Right lobe of liver (tissue), 6 donors: ENCODE results near the gene UBE2E2. TPM values are rescaled to one million over a fixed set of nuclear protein-coding genes. Genes with fewer than 3 reads are reported as not detected.

Experiments
- ATAC-seq, 4 donors: fragments of 200-7000 bp; cut with Tn5 transposase; one replicate each; pipeline ENCODE4 v1.9.1; 2020; ENCODE audit warnings: mild to moderate bottlenecking in 4 of 4, moderate library complexity in 4 of 4
- DNase-seq, 3 donors: peaks; one replicate each; pipeline ENCODE4 v3.0.0-alpha.2; 2020
- H3K27ac ChIP-seq, 3 donors: fragments of 200-600 bp; one replicate each; pipeline ENCODE4 v1.8.0; 2022
- H3K27me3 ChIP-seq, 2 donors: fragments of 200-600 bp; one replicate each; pipeline ENCODE4 v1.8.0; 2022
- H3K36me3 ChIP-seq, 4 donors: fragments of 200-600 bp; sonication (generic) in 1 of 4; one replicate each; pipeline versions ENCODE4 v1.5.1 to v1.8.0; 2017 to 2022; ENCODE audit warnings: control low read depth in 1 of 4
- H3K4me1 ChIP-seq, 4 donors: fragments of 200-600 bp; sonication (generic) in 1 of 4; one replicate each; pipeline versions ENCODE4 v1.5.1 to v1.8.0; 2017 to 2022; ENCODE audit warnings: control low read depth in 1 of 4
- H3K4me3 ChIP-seq, 3 donors: fragments of 200-600 bp; one replicate each; pipeline ENCODE4 v1.8.0; 2022
- H3K9me3 ChIP-seq, 4 donors: fragments of 200-600 bp; sonication (generic) in 1 of 4; one replicate each; pipeline versions ENCODE4 v1.5.1 to v1.8.0; 2017 to 2022; ENCODE audit warnings: control low read depth in 1 of 4
- POLR2A ChIP-seq: fragments of 450-650 bp; IDR thresholded peaks from one replicate; pipeline ENCODE4 v1.6.1; 2017; ENCODE audit warnings: antibody characterized with exemption, mild to moderate bottlenecking
- WGBS: methylation state at CpG from one replicate; pipeline ENCODE4 v1.1.6; 2018; ENCODE audit warnings: low coverage, low lambda C conversion rate; ENCODE audit not compliant: insufficient coverage; ENCODE audit errors: missing lambda C conversion rate; 5-methylcytosine and 5-hydroxymethylcytosine counted together
- intact Hi-C, 2 donors: fragments of 100-400 bp; cut with DNase I; formaldehyde crosslinking; loops; one replicate each; pipeline versions ENCODE4 v1.11.2 to v1.14.1; 2022
- total RNA-seq, 6 experiments: library from RNA; depleted of rRNA in 2 of 6; stranded (reverse); fragments of >200 nt in 2 of 6; fragmentation: NEBNext Ultra II Directional in 3 of 6; extraction: Animal tissue kit (Norgen Biotek cat#: 25700) in 3 of 6; gene quantifications; one replicate each; pipeline versions ENCODE4 v1.1.0 to v1.2.4, GENCODE V29; 2016 to 2023
- TF ChIP-seq, protein P1 (sequence below), 4 donors: fragments of 200-600 bp in 3 of 4; fragments of 450-650 bp in 1 of 4; IDR thresholded peaks; one replicate each; pipeline versions ENCODE4 v1.5.1 to v1.8.0; 2016 to 2022; ENCODE audit warnings: antibody characterized with exemption in 4 of 4, mild to moderate bottlenecking in 2 of 4
- donor health status: DM: no; HTN: yes; CAD: no.
- donor health status: DM: no; HTN: no; CAD: no.
- donor health status: DM: no; HTN: no; CAD: no.
- donor health status: DM: no; HTN: yes; CAD: no.
- donor health status: DM: no; HTN: yes; CAD: no.

The UBE2E2 gene
- total RNA-seq, 6 experiments from 2014 or later: 17.2 to 29.1 (median 18.1) TPM

DNA sequence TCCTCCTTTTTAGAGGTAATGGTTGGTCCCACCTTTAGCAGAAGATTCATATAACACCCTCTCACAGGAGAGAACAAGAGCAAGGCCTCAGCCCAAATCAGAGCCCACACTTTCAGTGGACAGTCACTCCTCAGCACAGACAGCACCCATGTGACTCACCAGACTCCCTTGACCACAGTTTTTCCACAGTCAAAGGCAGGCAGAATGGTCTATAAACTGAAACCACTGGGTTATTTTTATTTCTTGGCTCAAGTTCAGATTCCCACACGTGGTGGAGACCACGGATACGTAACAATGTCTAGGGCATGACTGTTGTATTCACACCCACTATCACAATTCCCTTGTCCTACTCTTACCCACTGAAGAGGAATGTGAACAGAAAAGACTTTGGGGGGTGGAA, 364.8 kb downstream of the UBE2E2 start:
- WGBS: 33% methylated on average over 3 of the region's 3 CpGs
- TF ChIP-seq, protein P1, sequence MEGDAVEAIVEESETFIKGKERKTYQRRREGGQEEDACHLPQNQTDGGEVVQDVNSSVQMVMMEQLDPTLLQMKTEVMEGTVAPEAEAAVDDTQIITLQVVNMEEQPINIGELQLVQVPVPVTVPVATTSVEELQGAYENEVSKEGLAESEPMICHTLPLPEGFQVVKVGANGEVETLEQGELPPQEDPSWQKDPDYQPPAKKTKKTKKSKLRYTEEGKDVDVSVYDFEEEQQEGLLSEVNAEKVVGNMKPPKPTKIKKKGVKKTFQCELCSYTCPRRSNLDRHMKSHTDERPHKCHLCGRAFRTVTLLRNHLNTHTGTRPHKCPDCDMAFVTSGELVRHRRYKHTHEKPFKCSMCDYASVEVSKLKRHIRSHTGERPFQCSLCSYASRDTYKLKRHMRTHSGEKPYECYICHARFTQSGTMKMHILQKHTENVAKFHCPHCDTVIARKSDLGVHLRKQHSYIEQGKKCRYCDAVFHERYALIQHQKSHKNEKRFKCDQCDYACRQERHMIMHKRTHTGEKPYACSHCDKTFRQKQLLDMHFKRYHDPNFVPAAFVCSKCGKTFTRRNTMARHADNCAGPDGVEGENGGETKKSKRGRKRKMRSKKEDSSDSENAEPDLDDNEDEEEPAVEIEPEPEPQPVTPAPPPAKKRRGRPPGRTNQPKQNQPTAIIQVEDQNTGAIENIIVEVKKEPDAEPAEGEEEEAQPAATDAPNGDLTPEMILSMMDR (IDR thresholded peaks at IDR 0.05): no peak
- no peak for TF ChIP-seq POLR2A
- Histone ChIP-seq H3K27me3 (no peaks in the 10 kb centered on the region), H3K9me3 (no peaks in the 10 kb centered on the region), H3K4me3 (no peak overlapping the region), H3K4me1 (no peaks in the 10 kb centered on the region), H3K27ac (no peak overlapping the region), H3K36me3 (no peaks in the 10 kb centered on the region)
- ATAC-seq: no peak
- DNase-seq: no peak
- intact Hi-C loops: no loop called here

DNA sequence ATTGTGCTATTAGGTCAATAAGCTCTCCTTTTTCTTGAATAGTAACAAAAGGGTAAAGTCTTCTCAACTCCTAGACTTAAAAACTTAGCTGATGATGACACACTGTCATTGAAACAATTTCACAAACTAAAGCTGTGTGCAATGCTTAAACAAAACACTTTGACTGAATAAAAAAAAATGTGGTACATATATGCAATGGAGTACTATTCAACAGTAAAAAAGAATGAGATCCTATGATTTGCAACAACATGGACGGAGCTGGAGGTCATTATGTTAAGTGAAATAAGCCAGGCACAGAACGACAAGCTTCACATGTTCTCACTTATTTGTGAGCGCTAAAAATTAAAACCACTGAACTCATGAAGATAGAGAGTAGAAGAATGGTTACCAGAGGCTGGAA, 370.7 kb downstream of the UBE2E2 start:
- Histone ChIP-seq H3K27me3 (no peaks in the 10 kb centered on the region), H3K4me3 (no peak overlapping the region), H3K27ac (no peak overlapping the region), H3K9me3 (no peaks in the 10 kb centered on the region), H3K4me1 (peaks cover 0 to 11% (median 0%) of the 10 kb centered on the region in 4 donors), H3K36me3 (no peaks in the 10 kb centered on the region)
- intact Hi-C loops: no loop called here
- DNase-seq: no peak
- WGBS: 97% methylated on average over 3 of the region's 3 CpGs
- no peak for ATAC-seq
- no peak for TF ChIP-seq POLR2A
- TF ChIP-seq, protein P1 (IDR thresholded peaks at IDR 0.05): no peak

DNA sequence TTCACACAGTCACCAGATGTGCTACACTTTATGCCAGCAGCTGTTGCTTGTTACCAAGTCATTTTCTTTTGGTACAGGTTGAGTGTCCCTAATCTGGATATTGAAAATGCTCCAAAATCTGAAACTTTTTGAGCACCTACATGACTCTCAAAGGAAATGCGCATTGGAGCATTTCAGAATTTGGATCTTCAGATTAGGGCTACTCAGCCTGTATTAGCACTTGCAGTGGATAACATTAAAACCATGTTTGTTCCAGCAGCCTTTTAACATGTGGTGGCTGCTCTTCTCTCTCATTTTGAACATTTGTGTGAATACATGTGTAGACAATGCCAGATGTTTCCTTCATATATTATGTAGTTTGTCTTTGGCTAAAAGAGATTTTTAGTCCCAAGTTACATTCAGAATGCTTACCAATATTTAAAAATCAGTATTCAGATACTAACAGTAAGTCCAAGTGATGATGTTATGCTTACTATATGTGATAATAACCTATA, 371.7 kb downstream of the UBE2E2 start:
- TF ChIP-seq, protein P1 (IDR thresholded peaks at IDR 0.05): no peak
- no peak for TF ChIP-seq POLR2A
- H3K27ac ChIP-seq: no peak overlapping the region
- intact Hi-C loops: no loop called here
- DNase-seq (no peak), ATAC-seq (no peak)
- H3K4me1 ChIP-seq: peaks cover 0 to 11% (median 0%) of the 10 kb centered on the region in 4 donors
- no peaks in the 10 kb centered on the region for H3K27me3 ChIP-seq
- no peaks in the 10 kb centered on the region for H3K9me3 ChIP-seq
- no peaks in the 10 kb centered on the region for H3K36me3 ChIP-seq
- 100% methylated on average over 1 of the region's 1 CpG for WGBS
- H3K4me3 ChIP-seq: no peak overlapping the region

DNA sequence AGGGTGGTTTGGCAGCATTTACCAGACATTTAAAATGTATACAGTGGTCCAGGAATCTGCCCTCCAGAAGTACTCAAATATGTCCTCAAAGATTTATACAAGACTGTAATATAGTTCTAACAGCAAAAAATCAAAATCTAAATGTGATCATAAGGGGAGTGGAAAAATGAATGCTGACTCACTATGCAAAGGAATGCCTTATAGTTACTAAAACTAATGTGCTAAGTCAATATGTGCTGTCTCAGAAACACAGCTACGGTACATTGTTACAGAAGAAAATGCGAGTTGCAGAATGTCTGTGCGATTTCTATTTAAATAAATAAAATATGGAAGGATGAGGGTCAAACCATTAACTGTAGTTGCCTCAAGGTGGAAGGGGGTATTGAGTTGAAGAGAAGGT, 372.6 kb downstream of the UBE2E2 start:
- no peaks in the 10 kb centered on the region for H3K36me3 ChIP-seq
- H3K27ac ChIP-seq: no peak overlapping the region
- no peaks in the 10 kb centered on the region for H3K27me3 ChIP-seq
- H3K4me3 ChIP-seq: no peak overlapping the region
- DNase-seq (no peak), ATAC-seq (no peak)
- TF ChIP-seq, protein P1 (IDR thresholded peaks at IDR 0.05): no peak
- no peak for TF ChIP-seq POLR2A
- H3K4me1 ChIP-seq: peaks cover 0 to 11% (median 0%) of the 10 kb centered on the region in 4 donors
- WGBS: 89% methylated on average over 3 of the region's 3 CpGs
- no peaks in the 10 kb centered on the region for H3K9me3 ChIP-seq
- intact Hi-C loops: no loop called here
